ENCODE data around the gene ZFAND4. TPM values are rescaled to one million over a fixed set of nuclear protein-coding genes. Genes with fewer than 3 reads are reported as not detected.
"Not testable (repeated sequence)": the region's sequence is repeated elsewhere in the genome, so short reads cannot be mapped to it uniquely, and the experiment has no call there.

ZFAND4 gene
- total RNA-seq, 1 experiment from 2014 or later = 15.5 TPM

DNA sequence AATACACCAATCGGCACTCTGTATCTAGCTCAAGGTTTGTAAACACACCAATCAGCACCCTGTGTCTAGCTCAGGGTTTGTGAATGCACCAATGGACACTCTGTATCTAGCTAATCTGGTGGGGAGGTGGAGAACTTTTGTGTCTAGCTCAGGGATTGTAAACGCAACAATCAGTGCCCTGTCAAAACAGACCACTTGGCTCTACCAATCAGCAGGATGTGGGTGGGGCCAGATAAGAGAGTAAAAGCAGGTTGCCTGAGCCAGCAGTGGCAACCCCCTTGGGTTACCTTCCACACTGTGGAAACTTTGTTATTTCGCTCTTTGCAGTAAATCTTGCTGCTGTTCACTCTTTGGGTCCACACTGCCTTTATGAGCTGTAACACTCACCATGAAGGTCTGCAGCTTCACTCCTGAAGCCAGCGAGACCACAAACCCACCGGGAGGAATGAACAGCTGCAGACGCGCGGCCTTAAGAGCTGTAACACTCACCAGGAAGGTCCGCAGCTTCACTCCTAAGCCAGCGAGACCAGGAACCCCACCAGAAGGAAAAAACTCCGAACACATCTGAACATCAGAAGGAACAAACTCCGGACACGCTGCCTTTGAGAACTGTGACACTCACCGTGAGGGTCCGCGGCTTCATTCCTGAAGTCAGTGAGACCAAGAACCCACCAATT lies 71.2 kb downstream of the ZFAND4 start:
- H4K20me1 ChIP-seq (ENCODE audit: insufficient read depth); H3K36me3 ChIP-seq (ENCODE audit: control insufficient read depth in 1 of 2, insufficient read depth in 2 of 2, low read length in 2 of 2); H3K27ac ChIP-seq (ENCODE audit: low read depth, low read length); POLR2A ChIA-PET; H3K27me3 ChIP-seq (ENCODE audit: insufficient read depth, low read length); H3K4me3 ChIP-seq (replicated peaks in 1 of 2; ENCODE audit: low read depth in 1 of 2, low read length in 2 of 2); H2AFZ ChIP-seq (ENCODE audit: low read depth, low read length, poor library complexity, severe bottlenecking); H3K9me2 ChIP-seq (ENCODE audit: insufficient read depth); H3K9ac ChIP-seq (ENCODE audit: low read length); H3K4me1 ChIP-seq (ENCODE audit: control insufficient read depth in 1 of 2, insufficient read depth in 2 of 2, low read length in 2 of 2); intact Hi-C loops (cut with micrococcal nuclease); DNase-seq (ENCODE audit: low read depth, low spot score); BruUV-seq (replicated peaks); H3K4me2 ChIP-seq (ENCODE audit: low read length); CTCF ChIA-PET; ATAC-seq; RAD21 ChIA-PET (ENCODE audit: low non-redundant PET in 1 of 2, low total read pairs in 2 of 2, uncharacterized antibody in 2 of 2, unreplicated experiment in 2 of 2); H3K9me3 ChIP-seq (ENCODE audit: control insufficient read depth in 1 of 2, insufficient read depth in 1 of 2, low read depth in 1 of 2, low read length in 2 of 2); H3K79me2 ChIP-seq (ENCODE audit: insufficient read depth, low read length): not testable (repeated sequence)

DNA sequence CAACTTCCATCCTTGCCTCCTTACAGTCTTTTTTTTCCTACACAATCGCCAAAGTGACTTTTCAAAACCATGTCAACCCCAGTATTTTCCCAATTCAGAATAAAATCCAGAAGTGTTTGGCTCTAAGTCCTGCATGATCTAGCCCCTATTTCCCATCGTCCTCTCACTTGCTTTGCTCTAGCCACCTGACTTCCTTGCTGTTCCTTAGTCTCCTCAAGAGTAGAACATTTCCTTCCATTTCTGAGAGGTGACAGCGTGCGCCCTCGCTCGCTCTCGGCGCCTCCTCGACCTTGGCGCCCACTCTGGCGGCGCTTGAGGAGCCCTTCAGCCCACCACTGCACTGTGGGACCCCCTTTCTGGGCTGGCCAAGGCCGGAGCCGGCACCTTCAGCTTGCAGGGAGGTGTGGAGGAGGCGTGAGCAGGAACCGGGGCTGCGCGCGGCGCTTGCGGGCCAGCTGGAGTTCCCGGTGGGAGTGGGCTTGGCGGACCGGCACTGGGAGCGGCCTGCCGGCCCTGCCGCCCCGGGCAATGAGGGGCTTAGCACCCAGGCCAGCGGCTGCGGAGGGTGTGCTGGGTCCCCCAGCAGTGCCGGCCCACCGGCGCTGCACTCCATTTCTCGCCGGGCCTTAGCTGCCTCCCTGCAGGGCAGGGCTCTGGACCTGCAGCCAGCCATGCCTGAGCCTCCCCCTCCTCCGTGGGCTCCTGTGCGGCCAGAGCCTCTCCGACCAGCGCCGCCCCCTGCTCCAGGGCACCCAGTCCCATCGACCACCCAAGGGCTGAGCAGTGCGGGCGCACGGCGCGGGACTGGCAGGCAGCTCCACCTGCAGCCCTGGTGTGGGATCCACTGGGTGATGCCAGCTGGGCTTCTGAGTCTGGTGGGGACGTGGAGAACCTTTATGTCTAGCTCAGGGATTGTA lies 72.0 kb downstream of the ZFAND4 start:
- H3K9me3 ChIP-seq (ENCODE audit: control insufficient read depth in 1 of 2, insufficient read depth in 1 of 2, low read depth in 1 of 2, low read length in 2 of 2); H3K4me3 ChIP-seq (replicated peaks in 1 of 2; ENCODE audit: low read depth in 1 of 2, low read length in 2 of 2); POLR2A ChIA-PET; RAD21 ChIA-PET (ENCODE audit: low non-redundant PET in 1 of 2, low total read pairs in 2 of 2, uncharacterized antibody in 2 of 2, unreplicated experiment in 2 of 2); H3K4me1 ChIP-seq (ENCODE audit: control insufficient read depth in 1 of 2, insufficient read depth in 2 of 2, low read length in 2 of 2); H3K9me2 ChIP-seq (ENCODE audit: insufficient read depth); H3K4me2 ChIP-seq (ENCODE audit: low read length); H3K36me3 ChIP-seq (ENCODE audit: control insufficient read depth in 1 of 2, insufficient read depth in 2 of 2, low read length in 2 of 2); H2AFZ ChIP-seq (ENCODE audit: low read depth, low read length, poor library complexity, severe bottlenecking); H4K20me1 ChIP-seq (ENCODE audit: insufficient read depth); H3K9ac ChIP-seq (ENCODE audit: low read length); DNase-seq (ENCODE audit: low read depth, low spot score); BruUV-seq (replicated peaks); H3K79me2 ChIP-seq (ENCODE audit: insufficient read depth, low read length); H3K27ac ChIP-seq (ENCODE audit: low read depth, low read length); intact Hi-C loops (cut with micrococcal nuclease); CTCF ChIA-PET; ATAC-seq; H3K27me3 ChIP-seq (ENCODE audit: insufficient read depth, low read length): not testable (repeated sequence)
